H1 (cell line): Measurements from ENCODE around the gene ZNF530. TPM values are rescaled to one million over a fixed set of nuclear protein-coding genes. Genes with fewer than 3 reads are reported as not detected.

Source experiments
- KDM1A ChIP-seq: fragments of 200-600, 300-600 bp; sonication (generic); IDR thresholded peaks from 2 replicates; pipeline ENCODE4 v1.7.1; 2016; ENCODE audit warnings: mild to moderate bottlenecking, low read length, borderline replicate concordance
- SAP30 ChIP-seq: fragments of 300-600 bp; sonication (generic); IDR thresholded peaks from 2 replicates; pipeline ENCODE4 v1.7.1; 2012; ENCODE audit warnings: low read length, moderate library complexity, mild to moderate bottlenecking, inconsistent platforms; ENCODE audit not compliant: insufficient read depth, insufficient replicate concordance
- SRF ChIP-seq: IDR thresholded peaks from 2 replicates; pipeline ENCODE4 v1.6.1; 2011; ENCODE audit warnings: mild to moderate bottlenecking, low read depth, low read length, moderate library complexity
- polyA plus RNA-seq, 7 experiments: library from polyadenylated mRNA; depleted of rRNA in 3 of 7; stranded (reverse) in 5 of 7; unstranded in 2 of 7; fragments of >200 nt in 5 of 7; fragments of 200-250 nt in 2 of 7; gene quantifications; 1 replicate in 5 of 7; 2 replicates in 1 of 7; 4 replicates in 1 of 7; pipeline versions ENCODE4 v1.2.1 to v1.2.3, GENCODE V29; 2011 to 2013; ENCODE audit warnings: missing spikeins in 2 of 7, mixed read lengths in 2 of 7
- total RNA-seq: library from RNA; stranded (reverse); fragmentation: NEBNext Ultra II Directional; extraction: Animal tissue kit (Norgen Biotek cat#: 25700); gene quantifications from 2 replicates; pipeline ENCODE4 v1.2.1, GENCODE V29; 2021

Gene ZNF530
- total and polyA plus RNA-seq, 2 of the 8 experiments (the other 6 are each of a cell fraction or from before 2014, with no cell fraction given) = 4.2 to 9.3 TPM

- TF ChIP-seq SAP30 (no peak), SRF (no peak), KDM1A (no peak)
These were observed 12.2 kb upstream of the ZNF530 start (continued) for GRCh38 chr19:57587529-57587928.
